ENCODE data around the gene NDNF. TPM values are rescaled to one million over a fixed set of nuclear protein-coding genes. Genes with fewer than 3 reads are reported as not detected.

The NDNF gene
- total RNA-seq, 1 experiment from 2014 or later: 0.22 TPM

- TF ChIP-seq YY1 (IDR thresholded peaks at IDR 0.05; ENCODE audit: extremely low read depth, insufficient replicate concordance, low read depth, low read length) (no peak), SP1 (IDR thresholded peaks at IDR 0.05; ENCODE audit: low read depth) (no peak)
Observed at GRCh38 chr4:121030131-121030530, 42.2 kb downstream of the NDNF start (continued).

GRCh38 chr4:121026034-121026433, 46.3 kb downstream of the NDNF start:
- ChIA-PET CTCF (no interaction called here), RAD21 (ENCODE audit: low non-redundant PET in 1 of 2, low total read pairs in 2 of 2, uncharacterized antibody in 2 of 2, unreplicated experiment in 2 of 2) (no interaction called here)
- H3K27ac ChIP-seq (ENCODE audit: low read depth, low read length): no peak overlapping the region

More at GRCh38 chr4:121026034-121026433, 46.3 kb downstream of the NDNF start:
- Histone ChIP-seq H2AFZ (ENCODE audit: low read depth, low read length, poor library complexity, severe bottlenecking) (no peak overlapping the region), H3K79me2 (ENCODE audit: insufficient read depth, low read length) (no peaks in the 10 kb centered on the region), H3K27me3 (ENCODE audit: insufficient read depth, low read length) (no peaks in the 10 kb centered on the region), H3K9ac (ENCODE audit: low read length) (no peak overlapping the region), H3K4me2 (ENCODE audit: low read length) (no peak overlapping the region), H4K20me1 (ENCODE audit: insufficient read depth) (no peaks in the 10 kb centered on the region), H3K9me3 (ENCODE audit: control insufficient read depth in 1 of 2, insufficient read depth in 1 of 2, low read depth in 1 of 2, low read length in 2 of 2) (no peaks in the 10 kb centered on the region), H3K36me3 (ENCODE audit: control insufficient read depth in 1 of 2, insufficient read depth in 2 of 2, low read length in 2 of 2) (no peaks in the 10 kb centered on the region), H3K9me2 (ENCODE audit: insufficient read depth) (0 out of 2 replicates have a peak, but pooled peaks cover 3% of the 10 kb centered on the region), H3K4me1 (ENCODE audit: control insufficient read depth in 1 of 2, insufficient read depth in 2 of 2, low read length in 2 of 2) (no peaks in the 10 kb centered on the region), H3K4me3 (replicated peaks in 1 of 2; ENCODE audit: low read depth in 1 of 2, low read length in 2 of 2) (no peak overlapping the region)
- POLR2A ChIA-PET: no interaction called here
- DNase-seq (ENCODE audit: low read depth, low spot score): no peak
- TF ChIP-seq EZH2phosphoT487 (IDR thresholded peaks at IDR 0.05; ENCODE audit: borderline replicate concordance): no peak
- no peak for TF ChIP-seq EZH2 (IDR thresholded peaks at IDR 0.05)
- no peak for TF ChIP-seq ZNF274 (IDR thresholded peaks at IDR 0.05; ENCODE audit: low read depth, low read length)
- no peak for TF ChIP-seq REST (IDR thresholded peaks at IDR 0.05; ENCODE audit: low read depth)
- TF ChIP-seq CEBPB (IDR thresholded peaks at IDR 0.05; ENCODE audit: low read depth): no peak
- TF ChIP-seq CTCF (IDR thresholded peaks at IDR 0.05 in 2 of 3, conservative IDR thresholded peaks at IDR 0.05 in 1 of 3; ENCODE audit: borderline replicate concordance in 1 of 3, insufficient read depth in 1 of 3, low read depth in 2 of 3, low read length in 2 of 3): no peak
- TF ChIP-seq ATF3 (IDR thresholded peaks at IDR 0.05): no peak
- TF ChIP-seq POLR2A (IDR thresholded peaks at IDR 0.05; ENCODE audit: borderline replicate concordance, extremely low read depth, insufficient read depth, insufficient read length): no peak
- TF ChIP-seq CBX3 (IDR thresholded peaks at IDR 0.05; ENCODE audit: low read depth): no peak
- TF ChIP-seq SIN3A (IDR thresholded peaks at IDR 0.05; ENCODE audit: low read depth): no peak
- no peak for TF ChIP-seq JUND (IDR thresholded peaks at IDR 0.05)
- intact Hi-C loops (cut with micrococcal nuclease): no loop called here
- BruUV-seq (replicated peaks): no TSS peak
- ATAC-seq: no peak

Measured in HCT116 (cell line).